H1 (cell line): ENCODE measurements around the gene CACNA1C. TPM values are rescaled to one million over a fixed set of nuclear protein-coding genes. Genes with fewer than 3 reads are reported as not detected.
A peak's percentile ranks its signal among the peaks of the same experiment; 100 is the strongest.

Experiments used
- CTCF ChIA-PET: fragments of 300-600 bp; sonication (Branson Sonifier 250); formaldehyde crosslinking; loops from one replicate; lab custom pipeline; 2021; ENCODE audit not compliant: partially characterized antibody; lab: Charles Lee
- POLR2A ChIA-PET: fragments of 300-600 bp; sonication (Branson Sonifier 250); formaldehyde crosslinking; loops from one replicate; lab custom pipeline; 2021; ENCODE audit warnings: inconsistent platforms; ENCODE audit not compliant: partially characterized antibody; lab: Charles Lee
- DNase-seq, 2 experiments: peaks; one replicate each; pipeline versions ENCODE4 v3.0.0 to v3.0.0-alpha.2; 2010 to 2022; ENCODE audit warnings: low spot score in 2 of 2, low read depth in 1 of 2, mixed read lengths in 1 of 2
- FAIRE-seq: peaks from 2 replicates; lab custom pipeline; 2011; peaks lifted over from hg19 to GRCh38; lab: Jason Lieb, UNC
- H2AFZ ChIP-seq: 2 replicates; pipeline ENCODE4 v1.8.1; 2012; ENCODE audit warnings: low read length, inconsistent platforms
- H2AK5ac ChIP-seq: 2 replicates; pipeline ENCODE4 v1.6.1; 2013; ENCODE audit warnings: low read depth, low read length
- H2BK120ac ChIP-seq: replicated peaks from 2 replicates; pipeline ENCODE3; 2013; ENCODE audit warnings: low read depth, low read length, inconsistent platforms
- H2BK12ac ChIP-seq: 2 replicates; pipeline ENCODE4 v1.6.1; 2013; ENCODE audit warnings: low read depth, low read length
- H2BK15ac ChIP-seq: 2 replicates; pipeline ENCODE4 v1.6.1; 2013; ENCODE audit warnings: low read length
- H2BK20ac ChIP-seq: 2 replicates; pipeline ENCODE4 v1.6.1; 2013; ENCODE audit warnings: low read length
- H2BK5ac ChIP-seq: 2 replicates; pipeline ENCODE4 v1.6.1; 2013; ENCODE audit warnings: low read depth, low read length
- H3K14ac ChIP-seq: 2 replicates; pipeline ENCODE4 v1.6.1; 2013; ENCODE audit warnings: inconsistent platforms; ENCODE audit not compliant: insufficient read length
- H3K18ac ChIP-seq: 2 replicates; pipeline ENCODE4 v1.6.1; 2013; ENCODE audit warnings: low read length; ENCODE audit errors: extremely low read depth
- H3K23ac ChIP-seq: 2 replicates; pipeline ENCODE4 v1.6.1; 2013; ENCODE audit warnings: inconsistent platforms; ENCODE audit not compliant: insufficient read length
- H3K23me2 ChIP-seq: 2 replicates; pipeline ENCODE4 v1.6.1; 2013; ENCODE audit warnings: low read depth, low read length
- H3K27ac ChIP-seq: 2 replicates; pipeline ENCODE4 v1.6.1; 2011; ENCODE audit warnings: low read depth, low read length, inconsistent platforms
- H3K27me3 ChIP-seq, 4 experiments: replicated peaks in 1 of 4; 1 replicate in 1 of 4; 2 replicates in 3 of 4; pipeline versions ENCODE4 v1.6.1 to v1.8.1; 2011 to 2013; ENCODE audit warnings: low read length in 3 of 4, mild to moderate bottlenecking in 3 of 4, inconsistent platforms in 2 of 4, mixed read lengths in 2 of 4, moderate library complexity in 1 of 4; ENCODE audit not compliant: control insufficient read depth in 3 of 4, insufficient read depth in 3 of 4; ENCODE audit errors: extremely low read depth in 1 of 4
- H3K36me3 ChIP-seq, 4 experiments: 2 replicates each; pipeline versions ENCODE4 v1.6.1 to v1.8.1; 2011 to 2013; ENCODE audit warnings: mild to moderate bottlenecking in 4 of 4, low read length in 3 of 4, moderate library complexity in 2 of 4, control low read depth in 1 of 4, inconsistent platforms in 1 of 4; ENCODE audit not compliant: insufficient read depth in 4 of 4, control insufficient read depth in 2 of 4
- H3K4ac ChIP-seq: replicated peaks from 2 replicates; pipeline ENCODE3; 2013; ENCODE audit warnings: low read length, low read depth, mixed read lengths, inconsistent platforms; ENCODE audit not compliant: insufficient read length
- H3K4me1 ChIP-seq, 4 experiments: replicated peaks in 1 of 4; 1 replicate in 1 of 4; 2 replicates in 3 of 4; pipeline versions ENCODE4 v1.6.1 to v1.8.1; 2011 to 2013; ENCODE audit warnings: low read length in 3 of 4, inconsistent platforms in 2 of 4, mixed read lengths in 1 of 4; ENCODE audit not compliant: insufficient read depth in 4 of 4, control insufficient read depth in 3 of 4
- H3K4me2 ChIP-seq, 2 experiments: 2 replicates each; pipeline versions ENCODE4 v1.6.1 to v1.8.1; 2011 to 2013; ENCODE audit warnings: low read depth in 2 of 2, low read length in 2 of 2, control low read depth in 1 of 2, inconsistent platforms in 1 of 2, mild to moderate bottlenecking in 1 of 2; ENCODE audit not compliant: insufficient read depth in 1 of 2
- H3K4me3 ChIP-seq, 4 experiments: fragments of 200-600, 300-600 bp in 1 of 4; sonication (generic), shearing (Covaris generic), sonication (Bioruptor Twin) in 1 of 4; 2 replicates each; pipeline versions ENCODE4 v1.5.1 to v1.8.1; 2011 to 2016; ENCODE audit warnings: low read length in 4 of 4, low read depth in 3 of 4, control low read depth in 2 of 4, inconsistent platforms in 2 of 4, mild to moderate bottlenecking in 2 of 4, mixed read lengths in 1 of 4, moderate library complexity in 1 of 4; ENCODE audit not compliant: insufficient read depth in 2 of 4; ENCODE audit errors: extremely low read depth in 1 of 4
- H3K56ac ChIP-seq: replicated peaks from 2 replicates; pipeline ENCODE3; 2013; ENCODE audit warnings: low read depth, mild to moderate bottlenecking, mixed read lengths, low read length, inconsistent platforms; ENCODE audit not compliant: insufficient read length
- H3K79me1 ChIP-seq: 2 replicates; pipeline ENCODE4 v1.6.1; 2013; ENCODE audit warnings: low read depth, low read length, control low read depth
- H3K79me2 ChIP-seq, 2 experiments: 2 replicates each; pipeline versions ENCODE4 v1.6.1 to v1.8.1; 2012 to 2013; ENCODE audit warnings: low read length in 2 of 2, mild to moderate bottlenecking in 2 of 2, inconsistent platforms in 1 of 2; ENCODE audit not compliant: insufficient read depth in 2 of 2, control insufficient read depth in 1 of 2
- H3K9ac ChIP-seq, 4 experiments: replicated peaks in 1 of 4; 1 replicate in 1 of 4; 2 replicates in 3 of 4; pipeline versions ENCODE4 v1.6.1 to v1.8.1; 2011 to 2013; ENCODE audit warnings: low read depth in 3 of 4, low read length in 3 of 4, control low read depth in 2 of 4, mild to moderate bottlenecking in 2 of 4, moderate library complexity in 2 of 4, inconsistent platforms in 1 of 4; ENCODE audit errors: extremely low read depth in 1 of 4
- H3K9me3 ChIP-seq, 2 experiments: 2 replicates each; pipeline versions ENCODE4 v1.6.1 to v1.8.1; 2012 to 2013; ENCODE audit warnings: mild to moderate bottlenecking in 2 of 2, moderate library complexity in 2 of 2, control low read depth in 1 of 2, inconsistent platforms in 1 of 2, low read depth in 1 of 2, low read length in 1 of 2, mixed read lengths in 1 of 2; ENCODE audit not compliant: insufficient read depth in 2 of 2
- H4K20me1 ChIP-seq, 2 experiments: replicated peaks in 1 of 2; 2 replicates each; pipeline versions ENCODE3 to v1.8.1; 2011 to 2013; ENCODE audit warnings: inconsistent platforms in 2 of 2, low read length in 2 of 2, mild to moderate bottlenecking in 1 of 2; ENCODE audit not compliant: insufficient read depth in 2 of 2, control insufficient read depth in 1 of 2
- H4K5ac ChIP-seq: 2 replicates; pipeline ENCODE4 v1.6.1; 2013; ENCODE audit warnings: low read length, low read depth, mixed read lengths, inconsistent platforms; ENCODE audit not compliant: insufficient read length
- H4K8ac ChIP-seq: 2 replicates; pipeline ENCODE4 v1.8.0; 2013; ENCODE audit warnings: mild to moderate bottlenecking, moderate library complexity, low read length, inconsistent platforms; ENCODE audit not compliant: insufficient read depth; ENCODE audit errors: extremely low read depth
- H4K91ac ChIP-seq: replicated peaks from 2 replicates; pipeline ENCODE3; 2013; ENCODE audit warnings: low read length, mixed read lengths, inconsistent platforms; ENCODE audit not compliant: insufficient read length
- ASH2L ChIP-seq: fragments of 200-600, 300-600 bp; sonication (generic); IDR thresholded peaks from one replicate; pipeline ENCODE4 v1.7.1; 2017; ENCODE audit warnings: low read length
- WGBS, 2 experiments: shearing (Covaris generic) in 1 of 2; methylation state at CpG; one replicate each; pipeline versions ENCODE4 v1.1.6 to v1.1.7; 2013 to 2015; ENCODE audit warnings: low lambda C conversion rate in 2 of 2, mixed read lengths in 2 of 2, inconsistent platforms in 1 of 2, low coverage in 1 of 2, missing lambda C conversion rate in 1 of 2; ENCODE audit not compliant: insufficient replicate concordance in 2 of 2, insufficient coverage in 1 of 2, insufficient read length in 1 of 2; ENCODE audit errors: extremely low coverage in 1 of 2, missing lambda C conversion rate in 1 of 2; 5-methylcytosine and 5-hydroxymethylcytosine counted together
- polyA plus RNA-seq, 7 experiments: library from polyadenylated mRNA; depleted of rRNA in 3 of 7; stranded (reverse) in 5 of 7; unstranded in 2 of 7; fragments of >200 nt in 5 of 7; fragments of 200-250 nt in 2 of 7; gene quantifications; 1 replicate in 5 of 7; 2 replicates in 1 of 7; 4 replicates in 1 of 7; pipeline versions ENCODE4 v1.2.1 to v1.2.3, GENCODE V29; 2011 to 2013; ENCODE audit warnings: missing spikeins in 2 of 7, mixed read lengths in 2 of 7
- total RNA-seq: library from RNA; stranded (reverse); fragmentation: NEBNext Ultra II Directional; extraction: Animal tissue kit (Norgen Biotek cat#: 25700); gene quantifications from 2 replicates; pipeline ENCODE4 v1.2.1, GENCODE V29; 2021
- TF ChIP-seq, protein P1 (sequence below): IDR thresholded peaks from 2 replicates; pipeline ENCODE4 v1.6.1; 2012; ENCODE audit warnings: inconsistent platforms

Gene CACNA1C
- total and polyA plus RNA-seq, 2 of the 8 experiments (the other 6 are each of a cell fraction or from before 2014, with no cell fraction given): 1.3 TPM

DNA sequence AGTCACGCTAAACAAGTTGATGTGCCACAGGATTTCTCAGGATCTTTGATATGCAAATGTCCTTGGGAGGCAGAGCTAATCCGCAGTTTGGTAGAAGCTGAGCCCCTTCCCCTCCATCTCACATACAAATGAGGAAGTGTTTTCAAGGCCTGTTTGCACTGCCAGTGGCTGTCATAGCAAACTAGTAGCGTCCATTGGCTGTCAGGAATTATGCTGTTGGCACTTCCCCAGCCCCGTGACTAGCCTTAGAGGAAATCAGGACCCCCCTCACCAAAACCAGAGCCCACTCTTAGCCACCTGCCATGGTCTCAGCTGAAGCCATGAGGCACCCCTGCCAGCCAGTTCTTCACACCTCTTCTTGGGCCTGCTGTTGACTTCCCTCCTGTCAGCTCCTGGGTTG, 253.9 kb downstream of the CACNA1C start:
- Histone ChIP-seq H3K4me2 (peak overlapping the region; percentile 5 to 54; a peak in 2 of 4 replicates), H4K5ac (no peak overlapping the region), H3K27ac (no peak overlapping the region), H2BK5ac (no peak overlapping the region; the same call in 1 of the 2 replicates), H3K23me2 (no peaks in the 10 kb centered on the region; the same call in 1 of the 2 replicates), H3K23ac (no peak overlapping the region), H2BK20ac (peak overlapping the region; percentile 84), H2BK120ac (no peak overlapping the region), H3K4me3 (no peak overlapping the region; a peak in 2 of 8 replicates), H4K8ac (no peak overlapping the region; the same call in 1 of the 2 replicates), H2BK12ac (no peak overlapping the region), H3K79me2 (no peaks in the 10 kb centered on the region), H4K20me1 (no peaks in the 10 kb centered on the region), H4K91ac (peak overlapping the region; percentile 23), H3K56ac (no peak overlapping the region), H3K4me1 (peaks cover 9 to 18% (median 13%) of the 10 kb centered on the region in 4 experiments), H3K9me3 (peaks cover 0 to 4% of the 10 kb centered on the region in 2 experiments; a peak in 1 of 4 replicates), H3K14ac (no peak overlapping the region), H3K27me3 (no peaks in the 10 kb centered on the region), H3K18ac (no peak overlapping the region), H2AFZ (no peak overlapping the region), H2BK15ac (peak overlapping the region; percentile 33; the same call in 1 of the 2 replicates), H3K36me3 (no peaks in the 10 kb centered on the region), H3K9ac (no peak overlapping the region), H2AK5ac (no peak overlapping the region), H3K79me1 (no peaks in the 10 kb centered on the region), H3K4ac (no peak overlapping the region)
- FAIRE-seq (peak; percentile 97), DNase-seq (no peak)
- TF ChIP-seq ASH2L: no peak
- TF ChIP-seq, protein P1, sequence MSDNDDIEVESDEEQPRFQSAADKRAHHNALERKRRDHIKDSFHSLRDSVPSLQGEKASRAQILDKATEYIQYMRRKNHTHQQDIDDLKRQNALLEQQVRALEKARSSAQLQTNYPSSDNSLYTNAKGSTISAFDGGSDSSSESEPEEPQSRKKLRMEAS: peak; percentile 58; the same call in 1 of the 2 replicates
- ChIA-PET POLR2A (interaction anchor here (0.9 kb wide), 1 partner anchor 69 kb away, joined by 3 read pairs; no protein-coding TSS in a partner anchor), CTCF (interaction anchor here (0.7 to 5.9 kb wide), 9 partner anchors 16 to 318 kb away, joined by 3 to 74 read pairs (median 4); no protein-coding TSS in a partner anchor)
- WGBS, 2 experiments: 32% methylated on average over 4 of the region's 4 CpGs; no CpG with 5 or more reads in 1 of the 2 experiments
